PC-3 (cell line): ENCODE measurements around the gene SERPINE2. TPM values are rescaled to one million over a fixed set of nuclear protein-coding genes. Genes with fewer than 3 reads are reported as not detected.

ENCODE experiments used
- ATAC-seq: fragments of 200-7000 bp; cut with Tn5 transposase; 2 replicates; pipeline ENCODE4 v1.9.1; 2020; ENCODE audit warnings: mild to moderate bottlenecking, moderate library complexity
- BruUV-seq: library from RNA; stranded (reverse); fragments of 400-500 nt; replicated peaks from 2 replicates; lab custom pipeline; 2021; lab: Mats Ljungman, UMichigan
- CTCF ChIA-PET: fragments of 300-600 bp; sonication (Branson Sonifier 250); formaldehyde crosslinking; loops from one replicate; lab custom pipeline; 2022; ENCODE audit warnings: antibody characterized with exemption; lab: Charles Lee
- POLR2A ChIA-PET: fragments of 300-600 bp; sonication (Branson Sonifier 250); formaldehyde crosslinking; loops from one replicate; lab custom pipeline; 2022; ENCODE audit warnings: antibody characterized with exemption; ENCODE audit not compliant: unreplicated experiment; lab: Charles Lee
- DNase-seq: peaks from one replicate; pipeline ENCODE4 v3.0.0-alpha.2; 2015
- H2AFZ ChIP-seq: fragments of 300-600 bp; sonication (generic); 2 replicates; pipeline ENCODE4 v1.6.0; 2016; ENCODE audit warnings: antibody characterized with exemption, low read length
- H3F3A ChIP-seq: fragments of 300-600 bp; sonication (generic); one replicate; pipeline ENCODE4 v1.6.0; 2017; ENCODE audit warnings: antibody characterized with exemption, low read length, control low read depth, mild to moderate bottlenecking; ENCODE audit not compliant: unreplicated experiment
- H3K27ac ChIP-seq: fragments of 300-600 bp; sonication (generic); 2 replicates; pipeline ENCODE4 v1.5.1; 2016; ENCODE audit warnings: mild to moderate bottlenecking, low read length
- H3K27me3 ChIP-seq: fragments of 300-600 bp; sonication (generic); 2 replicates; pipeline ENCODE4 v1.6.1; 2016; ENCODE audit warnings: low read length, mixed read lengths
- H3K36me3 ChIP-seq: fragments of 300-600 bp; sonication (generic); 2 replicates; pipeline ENCODE4 v1.6.1; 2016; ENCODE audit warnings: low read depth, mixed run types, low read length, mixed read lengths
- H3K4me1 ChIP-seq: fragments of 300-600 bp; sonication (generic); 2 replicates; pipeline ENCODE4 v1.5.1; 2016; ENCODE audit warnings: low read length; ENCODE audit not compliant: insufficient read depth
- H3K4me2 ChIP-seq: fragments of 300-600 bp; sonication (generic); 2 replicates; pipeline ENCODE4 v1.6.0; 2016; ENCODE audit warnings: low read length
- H3K4me3 ChIP-seq: fragments of 300-600 bp; sonication (generic); 2 replicates; pipeline ENCODE4 v1.5.1; 2016; ENCODE audit warnings: mild to moderate bottlenecking, low read length, mixed read lengths
- H3K79me2 ChIP-seq: fragments of 300-600 bp; sonication (generic); 2 replicates; pipeline ENCODE4 v1.6.1; 2017; ENCODE audit warnings: low read length, mixed read lengths
- H3K9ac ChIP-seq: fragments of 300-600 bp; sonication (generic); 2 replicates; pipeline ENCODE4 v1.6.0; 2016; ENCODE audit warnings: mild to moderate bottlenecking, low read length
- H3K9me2 ChIP-seq: fragments of 300-600 bp; sonication (generic); replicated peaks from 2 replicates; pipeline ENCODE4 v1.6.1; 2016; ENCODE audit warnings: mixed run types, low read length, mixed read lengths
- H3K9me3 ChIP-seq: fragments of 300-600 bp; sonication (generic); 2 replicates; pipeline ENCODE4 v1.6.1; 2016; ENCODE audit warnings: low read length, mixed read lengths
- H4K20me1 ChIP-seq: fragments of 300-600 bp; sonication (generic); 2 replicates; pipeline ENCODE4 v1.6.1; 2016; ENCODE audit warnings: low read length, mixed read lengths
- EZH2 ChIP-seq: fragments of 300-600 bp; sonication (generic); IDR thresholded peaks from one replicate; pipeline ENCODE4 v1.6.1; 2017; ENCODE audit warnings: antibody characterized with exemption, mild to moderate bottlenecking, low read length; ENCODE audit not compliant: unreplicated experiment
- EZH2phosphoT487 ChIP-seq: fragments of 300-600 bp; sonication (generic); IDR thresholded peaks from 2 replicates; pipeline ENCODE4 v1.6.1; 2018; ENCODE audit warnings: mild to moderate bottlenecking, antibody characterized with exemption, low read length, borderline replicate concordance
- intact Hi-C: fragments of 100-400 bp; cut with micrococcal nuclease; formaldehyde crosslinking; loops from 2 replicates; pipeline ENCODE4 v1.9.0; 2023
- total RNA-seq: library from RNA; depleted of rRNA; stranded (reverse); fragments of >200 nt; gene quantifications from 2 replicates; pipeline ENCODE4 v1.2.3, GENCODE V29; 2014
- TF ChIP-seq, protein P1 (sequence below): fragments of 300-600 bp; sonication (generic); conservative IDR thresholded peaks from 2 replicates; pipeline ENCODE4 v1.5.1; 2017; ENCODE audit warnings: antibody characterized with exemption, low read depth, mild to moderate bottlenecking, low read length

Gene SERPINE2
- total RNA-seq, 1 experiment from 2014 or later, result 17.1 TPM

GRCh38 chr2:224032283-224032682, 6.8 kb downstream of the SERPINE2 start:
- DNase-seq (no peak), ATAC-seq (no peak)
- ChIA-PET POLR2A (no interaction called here), CTCF (interaction anchor here (0.6 kb wide), 1 partner anchor 147 kb away, joined by 3 read pairs; no protein-coding TSS in a partner anchor)
- Histone ChIP-seq H3K4me2 (no peak overlapping the region), H4K20me1 (no peaks in the 10 kb centered on the region), H3K36me3 (no peaks in the 10 kb centered on the region), H3K27me3 (no peaks in the 10 kb centered on the region), H3F3A (no peaks in the 10 kb centered on the region), H3K4me3 (no peak overlapping the region), H3K79me2 (peaks cover 9% of the 10 kb centered on the region), H2AFZ (no peak overlapping the region), H3K4me1 (peaks cover 8% of the 10 kb centered on the region), H3K9me3 (no peaks in the 10 kb centered on the region), H3K27ac (no peak overlapping the region), H3K9me2 (no peaks in the 10 kb centered on the region), H3K9ac (no peak overlapping the region)
- TF ChIP-seq EZH2 (no peak), EZH2phosphoT487 (no peak)
- TF ChIP-seq, protein P1, sequence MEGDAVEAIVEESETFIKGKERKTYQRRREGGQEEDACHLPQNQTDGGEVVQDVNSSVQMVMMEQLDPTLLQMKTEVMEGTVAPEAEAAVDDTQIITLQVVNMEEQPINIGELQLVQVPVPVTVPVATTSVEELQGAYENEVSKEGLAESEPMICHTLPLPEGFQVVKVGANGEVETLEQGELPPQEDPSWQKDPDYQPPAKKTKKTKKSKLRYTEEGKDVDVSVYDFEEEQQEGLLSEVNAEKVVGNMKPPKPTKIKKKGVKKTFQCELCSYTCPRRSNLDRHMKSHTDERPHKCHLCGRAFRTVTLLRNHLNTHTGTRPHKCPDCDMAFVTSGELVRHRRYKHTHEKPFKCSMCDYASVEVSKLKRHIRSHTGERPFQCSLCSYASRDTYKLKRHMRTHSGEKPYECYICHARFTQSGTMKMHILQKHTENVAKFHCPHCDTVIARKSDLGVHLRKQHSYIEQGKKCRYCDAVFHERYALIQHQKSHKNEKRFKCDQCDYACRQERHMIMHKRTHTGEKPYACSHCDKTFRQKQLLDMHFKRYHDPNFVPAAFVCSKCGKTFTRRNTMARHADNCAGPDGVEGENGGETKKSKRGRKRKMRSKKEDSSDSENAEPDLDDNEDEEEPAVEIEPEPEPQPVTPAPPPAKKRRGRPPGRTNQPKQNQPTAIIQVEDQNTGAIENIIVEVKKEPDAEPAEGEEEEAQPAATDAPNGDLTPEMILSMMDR, result no peak
- no TSS peak for BruUV-seq
- intact Hi-C loops, result no loop called here

- no peak overlapping the region for H2AFZ ChIP-seq
- H4K20me1 ChIP-seq, result no peaks in the 10 kb centered on the region
- BruUV-seq, result no TSS peak
- no peaks in the 10 kb centered on the region for H3K4me1 ChIP-seq
- no peaks in the 10 kb centered on the region for H3K36me3 ChIP-seq
- H3K27me3 ChIP-seq, result no peaks in the 10 kb centered on the region
- no peak overlapping the region for H3K9ac ChIP-seq
- no peak overlapping the region for H3K4me3 ChIP-seq
- no peaks in the 10 kb centered on the region for H3K9me2 ChIP-seq
- ChIA-PET POLR2A (no interaction called here), CTCF (interaction anchor here (0.6 kb wide), 1 partner anchor 146 kb away, joined by 3 read pairs; no protein-coding TSS in a partner anchor)
- TF ChIP-seq, protein P1, result no peak
- TF ChIP-seq EZH2 (no peak), EZH2phosphoT487 (no peak)
- intact Hi-C loops, result no loop called here
- no peaks in the 10 kb centered on the region for H3F3A ChIP-seq
- peaks cover 4% of the 10 kb centered on the region; the same call in 1 of the 2 replicates for H3K79me2 ChIP-seq
- DNase-seq (no peak), ATAC-seq (no peak)
- H3K27ac ChIP-seq, result no peak overlapping the region
- no peak overlapping the region for H3K4me2 ChIP-seq
- H3K9me3 ChIP-seq, result no peaks in the 10 kb centered on the region
Observed at GRCh38 chr2:224031358-224031970, 7.6 kb downstream of the SERPINE2 start.

DNA sequence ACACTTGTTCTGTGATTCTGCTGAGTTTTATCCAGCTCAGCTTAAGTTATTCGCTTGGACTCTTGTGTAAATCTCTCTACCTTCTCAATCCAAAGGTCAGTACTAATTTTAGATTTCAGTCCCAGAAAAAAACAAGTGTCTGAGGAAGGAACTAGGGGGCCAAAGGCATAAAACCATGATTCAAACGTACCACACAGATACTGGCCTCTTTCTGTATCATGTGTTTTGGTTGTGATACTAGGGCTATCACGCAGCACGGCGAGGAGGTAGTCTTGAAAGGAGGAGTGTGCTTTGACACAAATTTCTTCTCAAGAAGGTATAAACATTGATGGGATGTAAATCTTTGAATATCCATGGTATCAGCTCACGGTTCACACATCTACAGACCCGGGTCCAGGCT, 8.3 kb downstream of the SERPINE2 start:
- intact Hi-C loops, result no loop called here
- peaks cover 2% of the 10 kb centered on the region; the same call in 1 of the 2 replicates for H3K79me2 ChIP-seq

More for the DNA sequence above, 8.3 kb downstream of the SERPINE2 start:
- ChIA-PET POLR2A (no interaction called here), CTCF (no interaction called here)
- no peaks in the 10 kb centered on the region for H4K20me1 ChIP-seq
- ATAC-seq (no peak), DNase-seq (no peak)
- H3K36me3 ChIP-seq, result no peaks in the 10 kb centered on the region
- H3K27ac ChIP-seq, result no peak overlapping the region
- H3K9ac ChIP-seq, result no peak overlapping the region
- H3K27me3 ChIP-seq, result no peaks in the 10 kb centered on the region
- no peaks in the 10 kb centered on the region for H3K4me1 ChIP-seq
- no peaks in the 10 kb centered on the region for H3K9me2 ChIP-seq
- no TSS peak for BruUV-seq
- H3K9me3 ChIP-seq, result no peaks in the 10 kb centered on the region
- H3K4me3 ChIP-seq, result no peak overlapping the region
- H3K4me2 ChIP-seq, result no peak overlapping the region
- H3F3A ChIP-seq, result no peaks in the 10 kb centered on the region
- no peak overlapping the region for H2AFZ ChIP-seq
- TF ChIP-seq EZH2 (no peak), EZH2phosphoT487 (no peak)
- TF ChIP-seq, protein P1, result no peak
